Measurements from ENCODE around the gene CHN2.

DNA sequence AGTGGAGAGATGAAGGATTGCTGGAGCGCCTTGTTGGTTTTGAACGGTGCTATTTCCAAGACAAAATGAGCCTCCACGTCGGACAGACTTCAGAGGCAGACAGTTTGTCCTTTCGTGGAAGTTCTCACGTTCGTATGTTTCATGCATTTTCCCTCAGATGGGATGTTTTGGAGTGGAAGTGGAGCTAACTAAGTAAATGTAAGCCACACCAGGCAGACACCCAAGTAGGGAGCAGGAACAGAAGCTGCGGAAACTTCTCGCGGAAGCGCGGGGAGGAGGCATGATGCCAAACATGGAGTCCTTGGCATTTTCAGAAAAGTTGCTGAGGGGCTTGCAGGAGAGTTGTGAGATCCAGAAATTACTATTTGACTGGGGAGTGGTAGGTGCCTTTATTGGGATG, 223.5 kb downstream of the CHN2 start:
- TF ChIP-seq TAF1 (IDR thresholded peaks at IDR 0.05; ENCODE audit: borderline replicate concordance, insufficient read depth, low read length) (no peak), POLR2AphosphoS5 (IDR thresholded peaks at IDR 0.05; ENCODE audit: low read depth, low read length) (no peak), SIN3A (IDR thresholded peaks at IDR 0.05; ENCODE audit: borderline replicate concordance, insufficient read depth, low read length) (no peak)
- TF ChIP-seq, protein P1, sequence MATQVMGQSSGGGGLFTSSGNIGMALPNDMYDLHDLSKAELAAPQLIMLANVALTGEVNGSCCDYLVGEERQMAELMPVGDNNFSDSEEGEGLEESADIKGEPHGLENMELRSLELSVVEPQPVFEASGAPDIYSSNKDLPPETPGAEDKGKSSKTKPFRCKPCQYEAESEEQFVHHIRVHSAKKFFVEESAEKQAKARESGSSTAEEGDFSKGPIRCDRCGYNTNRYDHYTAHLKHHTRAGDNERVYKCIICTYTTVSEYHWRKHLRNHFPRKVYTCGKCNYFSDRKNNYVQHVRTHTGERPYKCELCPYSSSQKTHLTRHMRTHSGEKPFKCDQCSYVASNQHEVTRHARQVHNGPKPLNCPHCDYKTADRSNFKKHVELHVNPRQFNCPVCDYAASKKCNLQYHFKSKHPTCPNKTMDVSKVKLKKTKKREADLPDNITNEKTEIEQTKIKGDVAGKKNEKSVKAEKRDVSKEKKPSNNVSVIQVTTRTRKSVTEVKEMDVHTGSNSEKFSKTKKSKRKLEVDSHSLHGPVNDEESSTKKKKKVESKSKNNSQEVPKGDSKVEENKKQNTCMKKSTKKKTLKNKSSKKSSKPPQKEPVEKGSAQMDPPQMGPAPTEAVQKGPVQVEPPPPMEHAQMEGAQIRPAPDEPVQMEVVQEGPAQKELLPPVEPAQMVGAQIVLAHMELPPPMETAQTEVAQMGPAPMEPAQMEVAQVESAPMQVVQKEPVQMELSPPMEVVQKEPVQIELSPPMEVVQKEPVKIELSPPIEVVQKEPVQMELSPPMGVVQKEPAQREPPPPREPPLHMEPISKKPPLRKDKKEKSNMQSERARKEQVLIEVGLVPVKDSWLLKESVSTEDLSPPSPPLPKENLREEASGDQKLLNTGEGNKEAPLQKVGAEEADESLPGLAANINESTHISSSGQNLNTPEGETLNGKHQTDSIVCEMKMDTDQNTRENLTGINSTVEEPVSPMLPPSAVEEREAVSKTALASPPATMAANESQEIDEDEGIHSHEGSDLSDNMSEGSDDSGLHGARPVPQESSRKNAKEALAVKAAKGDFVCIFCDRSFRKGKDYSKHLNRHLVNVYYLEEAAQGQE (IDR thresholded peaks at IDR 0.05; ENCODE audit: insufficient read depth in 1 of 2, low read depth in 2 of 2, low read length in 2 of 2) = no peak

Measured in PFSK-1 (cell line).